HCT116 (cell line): Measurements from ENCODE around the gene CCDC188.

Source experiments
- CBX3 ChIP-seq: IDR thresholded peaks from 2 replicates; pipeline ENCODE4 v1.6.1; 2012; ENCODE audit warnings: low read depth
- CEBPB ChIP-seq: IDR thresholded peaks from 2 replicates; pipeline ENCODE4 v1.6.1; 2012; ENCODE audit warnings: low read depth
- ELF1 ChIP-seq: IDR thresholded peaks from 2 replicates; pipeline ENCODE4 v1.6.1; 2012; ENCODE audit warnings: low read depth, borderline replicate concordance
- EZH2 ChIP-seq: fragments of 200-600 bp; sonication (generic); IDR thresholded peaks from 2 replicates; pipeline ENCODE4 v1.6.1; 2017; ENCODE audit warnings: antibody characterized with exemption, mixed run types
- FOSL1 ChIP-seq: IDR thresholded peaks from 2 replicates; pipeline ENCODE4 v1.6.1; 2012; ENCODE audit warnings: low read depth
- JUND ChIP-seq: IDR thresholded peaks from 2 replicates; pipeline ENCODE4 v1.6.1; 2012
- POLR2A ChIP-seq: IDR thresholded peaks from 2 replicates; pipeline ENCODE4 v1.7.0; 2011; ENCODE audit warnings: borderline replicate concordance; ENCODE audit not compliant: insufficient read depth, insufficient read length; ENCODE audit errors: extremely low read depth
- POLR2AphosphoS5 ChIP-seq: IDR thresholded peaks from 2 replicates; pipeline ENCODE4 v1.6.1; 2011; ENCODE audit warnings: mild to moderate bottlenecking, low read depth, low read length, moderate library complexity
- SP1 ChIP-seq: IDR thresholded peaks from 2 replicates; pipeline ENCODE4 v1.6.1; 2012; ENCODE audit warnings: low read depth
- TCF7L2 ChIP-seq: IDR thresholded peaks from 2 replicates; pipeline ENCODE4 v1.7.0; 2011; ENCODE audit warnings: borderline replicate concordance, inconsistent platforms; ENCODE audit not compliant: insufficient read depth, insufficient read length; ENCODE audit errors: extremely low read depth
- ZFX ChIP-seq: fragments of 450-650 bp; IDR thresholded peaks from 2 replicates; pipeline ENCODE4 v1.6.1; 2017
- TF ChIP-seq, protein P1 (sequence below), 3 experiments: fragments of 200-600 bp in 1 of 3; sonication (generic) in 1 of 3; IDR thresholded peaks in 2 of 3; conservative IDR thresholded peaks in 1 of 3; 2 replicates each; pipeline ENCODE4 v1.5.1; 2012 to 2017; ENCODE audit warnings: low read depth in 2 of 3, low read length in 2 of 3, antibody characterized with exemption in 1 of 3, borderline replicate concordance in 1 of 3, control low read depth in 1 of 3, mild to moderate bottlenecking in 1 of 3, mixed read lengths in 1 of 3, mixed run types in 1 of 3, moderate library complexity in 1 of 3; ENCODE audit not compliant: insufficient read depth in 1 of 3
- TF ChIP-seq, protein P2 (sequence below): IDR thresholded peaks from 2 replicates; pipeline ENCODE4 v1.6.1; 2011; ENCODE audit warnings: mild to moderate bottlenecking, low read length, moderate library complexity; ENCODE audit not compliant: insufficient replicate concordance; ENCODE audit errors: extremely low read depth

DNA sequence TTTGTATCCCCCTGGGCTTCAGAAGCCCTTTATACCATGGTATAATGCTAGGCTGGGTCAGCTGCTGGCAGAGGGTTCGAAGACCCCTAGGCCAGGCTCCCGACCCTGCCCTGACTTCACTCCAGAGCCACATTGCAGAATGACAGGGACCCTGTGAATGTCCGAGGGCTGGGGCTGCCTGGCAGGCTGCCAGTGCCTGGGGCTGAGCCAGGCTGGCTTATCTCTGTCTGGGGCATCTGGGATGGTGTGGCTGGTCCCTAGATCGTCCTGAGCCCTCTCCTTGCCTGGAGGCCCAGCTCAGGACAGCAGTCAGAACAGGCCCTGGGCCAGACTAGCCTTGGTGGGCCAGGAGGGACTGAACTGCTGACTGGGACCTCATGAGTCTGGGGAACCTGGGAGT, 15.6 kb downstream of the CCDC188 start:
- TF ChIP-seq, protein P1, sequence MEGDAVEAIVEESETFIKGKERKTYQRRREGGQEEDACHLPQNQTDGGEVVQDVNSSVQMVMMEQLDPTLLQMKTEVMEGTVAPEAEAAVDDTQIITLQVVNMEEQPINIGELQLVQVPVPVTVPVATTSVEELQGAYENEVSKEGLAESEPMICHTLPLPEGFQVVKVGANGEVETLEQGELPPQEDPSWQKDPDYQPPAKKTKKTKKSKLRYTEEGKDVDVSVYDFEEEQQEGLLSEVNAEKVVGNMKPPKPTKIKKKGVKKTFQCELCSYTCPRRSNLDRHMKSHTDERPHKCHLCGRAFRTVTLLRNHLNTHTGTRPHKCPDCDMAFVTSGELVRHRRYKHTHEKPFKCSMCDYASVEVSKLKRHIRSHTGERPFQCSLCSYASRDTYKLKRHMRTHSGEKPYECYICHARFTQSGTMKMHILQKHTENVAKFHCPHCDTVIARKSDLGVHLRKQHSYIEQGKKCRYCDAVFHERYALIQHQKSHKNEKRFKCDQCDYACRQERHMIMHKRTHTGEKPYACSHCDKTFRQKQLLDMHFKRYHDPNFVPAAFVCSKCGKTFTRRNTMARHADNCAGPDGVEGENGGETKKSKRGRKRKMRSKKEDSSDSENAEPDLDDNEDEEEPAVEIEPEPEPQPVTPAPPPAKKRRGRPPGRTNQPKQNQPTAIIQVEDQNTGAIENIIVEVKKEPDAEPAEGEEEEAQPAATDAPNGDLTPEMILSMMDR (IDR thresholded peaks at IDR 0.05 in 2 of 3, conservative IDR thresholded peaks at IDR 0.05 in 1 of 3; ENCODE audit: borderline replicate concordance in 1 of 3, insufficient read depth in 1 of 3, low read depth in 2 of 3, low read length in 2 of 3) = no peak
- no peak for TF ChIP-seq FOSL1
- TF ChIP-seq CBX3 = no peak
- TF ChIP-seq ELF1 = no peak
- no peak for TF ChIP-seq POLR2A
- no peak for TF ChIP-seq POLR2AphosphoS5
- no peak for TF ChIP-seq ZFX
- TF ChIP-seq JUND = no peak
- TF ChIP-seq EZH2 = no peak
- TF ChIP-seq, protein P2, sequence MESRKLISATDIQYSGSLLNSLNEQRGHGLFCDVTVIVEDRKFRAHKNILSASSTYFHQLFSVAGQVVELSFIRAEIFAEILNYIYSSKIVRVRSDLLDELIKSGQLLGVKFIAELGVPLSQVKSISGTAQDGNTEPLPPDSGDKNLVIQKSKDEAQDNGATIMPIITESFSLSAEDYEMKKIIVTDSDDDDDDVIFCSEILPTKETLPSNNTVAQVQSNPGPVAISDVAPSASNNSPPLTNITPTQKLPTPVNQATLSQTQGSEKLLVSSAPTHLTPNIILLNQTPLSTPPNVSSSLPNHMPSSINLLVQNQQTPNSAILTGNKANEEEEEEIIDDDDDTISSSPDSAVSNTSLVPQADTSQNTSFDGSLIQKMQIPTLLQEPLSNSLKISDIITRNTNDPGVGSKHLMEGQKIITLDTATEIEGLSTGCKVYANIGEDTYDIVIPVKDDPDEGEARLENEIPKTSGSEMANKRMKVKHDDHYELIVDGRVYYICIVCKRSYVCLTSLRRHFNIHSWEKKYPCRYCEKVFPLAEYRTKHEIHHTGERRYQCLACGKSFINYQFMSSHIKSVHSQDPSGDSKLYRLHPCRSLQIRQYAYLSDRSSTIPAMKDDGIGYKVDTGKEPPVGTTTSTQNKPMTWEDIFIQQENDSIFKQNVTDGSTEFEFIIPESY = no peak
- TF ChIP-seq CEBPB = no peak
- no peak for TF ChIP-seq SP1
- no peak for TF ChIP-seq TCF7L2
